Mucosa of descending colon (tissue), 3 donors: ENCODE data around the gene PCK2. TPM values are rescaled to one million over a fixed set of nuclear protein-coding genes. Genes with fewer than 3 reads are reported as not detected.
A peak's percentile ranks its signal among the peaks of the same experiment; 100 is the strongest.

Experiments
- ATAC-seq: fragments of 200-7000 bp; cut with Tn5 transposase; one replicate; pipeline ENCODE4 v1.9.1; 2020; ENCODE audit warnings: mild to moderate bottlenecking, moderate library complexity
- DNase-seq, 3 donors: peaks; one replicate each; pipeline ENCODE4 v3.0.0-alpha.2; 2020
- H3K36me3 ChIP-seq: fragments of 200-600 bp; one replicate; pipeline ENCODE4 v1.8.0; 2021; ENCODE audit warnings: low read depth, mild to moderate bottlenecking
- H3K4me1 ChIP-seq: fragments of 200-600 bp; one replicate; pipeline ENCODE4 v1.8.0; 2021; ENCODE audit warnings: low read depth, mild to moderate bottlenecking
- H3K4me3 ChIP-seq: fragments of 200-600 bp; one replicate; pipeline ENCODE4 v1.8.0; 2021; ENCODE audit warnings: mild to moderate bottlenecking
- H3K9me3 ChIP-seq: fragments of 200-600 bp; one replicate; pipeline ENCODE4 v1.8.0; 2021; ENCODE audit warnings: mild to moderate bottlenecking
- intact Hi-C, 2 donors: fragments of 100-400 bp; cut with DNase I in 1 of 2; cut with micrococcal nuclease in 1 of 2; formaldehyde crosslinking; loops; one replicate each; pipeline versions ENCODE4 v1.11.0 to v1.11.1; 2022; cut with DNase I, micrococcal nuclease
- total RNA-seq, 3 donors: library from RNA; stranded (reverse); fragmentation: NEBNext Ultra II Directional in 2 of 3; extraction: Animal tissue kit (Norgen Biotek cat#: 25700) in 2 of 3; gene quantifications; one replicate each; pipeline versions ENCODE4 v1.2.1 to v1.2.4, GENCODE V29; 2021 to 2023
- TF ChIP-seq, protein P1 (sequence below): fragments of 200-600 bp; IDR thresholded peaks from one replicate; pipeline ENCODE4 v1.8.0; 2022; ENCODE audit warnings: antibody characterized with exemption, mild to moderate bottlenecking
- donor health status: DM: no; HTN: no; CAD: no; lungs with moderate emphysema.
- donor health status: DM: no; HTN: no; CAD: no.
- donor health status: DM: no; HTN: yes; CAD: no.

PCK2 gene
- total RNA-seq, 3 donors from 2014 or later = 64.7 to 150 (median 150) TPM

GRCh38 chr14:24130717-24131548 is 36.8 kb downstream of the PCK2 start:
- H3K4me3 ChIP-seq = no peak overlapping the region
- no peak for ATAC-seq
- TF ChIP-seq, protein P1, sequence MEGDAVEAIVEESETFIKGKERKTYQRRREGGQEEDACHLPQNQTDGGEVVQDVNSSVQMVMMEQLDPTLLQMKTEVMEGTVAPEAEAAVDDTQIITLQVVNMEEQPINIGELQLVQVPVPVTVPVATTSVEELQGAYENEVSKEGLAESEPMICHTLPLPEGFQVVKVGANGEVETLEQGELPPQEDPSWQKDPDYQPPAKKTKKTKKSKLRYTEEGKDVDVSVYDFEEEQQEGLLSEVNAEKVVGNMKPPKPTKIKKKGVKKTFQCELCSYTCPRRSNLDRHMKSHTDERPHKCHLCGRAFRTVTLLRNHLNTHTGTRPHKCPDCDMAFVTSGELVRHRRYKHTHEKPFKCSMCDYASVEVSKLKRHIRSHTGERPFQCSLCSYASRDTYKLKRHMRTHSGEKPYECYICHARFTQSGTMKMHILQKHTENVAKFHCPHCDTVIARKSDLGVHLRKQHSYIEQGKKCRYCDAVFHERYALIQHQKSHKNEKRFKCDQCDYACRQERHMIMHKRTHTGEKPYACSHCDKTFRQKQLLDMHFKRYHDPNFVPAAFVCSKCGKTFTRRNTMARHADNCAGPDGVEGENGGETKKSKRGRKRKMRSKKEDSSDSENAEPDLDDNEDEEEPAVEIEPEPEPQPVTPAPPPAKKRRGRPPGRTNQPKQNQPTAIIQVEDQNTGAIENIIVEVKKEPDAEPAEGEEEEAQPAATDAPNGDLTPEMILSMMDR = no peak
- H3K9me3 ChIP-seq = no peaks in the 10 kb centered on the region
- no peaks in the 10 kb centered on the region for H3K4me1 ChIP-seq
- no peak for DNase-seq
- intact Hi-C loops = no loop called here
- H3K36me3 ChIP-seq = no peaks in the 10 kb centered on the region

- Histone ChIP-seq H3K9me3 (no peaks in the 10 kb centered on the region), H3K4me1 (peaks cover under 1% of the 10 kb centered on the region), H3K4me3 (no peak overlapping the region), H3K36me3 (no peaks in the 10 kb centered on the region)
- DNase-seq = no peak
- TF ChIP-seq, protein P1 = no peak
- intact Hi-C loops = no loop called here
- no peak for ATAC-seq
Observed at GRCh38 chr14:24131549-24131966, 37.4 kb downstream of the PCK2 start.

- no peaks in the 10 kb centered on the region for H3K36me3 ChIP-seq
- TF ChIP-seq, protein P1 = no peak
- DNase-seq (peak in 1 of 3 donors; percentile 65), ATAC-seq (no peak)
- no peaks in the 10 kb centered on the region for H3K9me3 ChIP-seq
- peaks cover 6% of the 10 kb centered on the region for H3K4me1 ChIP-seq
- no peak overlapping the region for H3K4me3 ChIP-seq
- intact Hi-C loops = no loop called here
Observed at GRCh38 chr14:24132061-24132685, 38.1 kb downstream of the PCK2 start.

- no peak for DNase-seq
- intact Hi-C loops = no loop called here
Observed at GRCh38 chr14:24132976-24133375, 38.9 kb downstream of the PCK2 start.

GRCh38 chr14:24133735-24134134 is 39.6 kb downstream of the PCK2 start:
- ATAC-seq = no peak
- TF ChIP-seq, protein P1 = no peak
- Histone ChIP-seq H3K4me3 (no peak overlapping the region), H3K36me3 (no peaks in the 10 kb centered on the region), H3K4me1 (peaks cover 17% of the 10 kb centered on the region), H3K9me3 (no peaks in the 10 kb centered on the region)
- DNase-seq = no peak
- intact Hi-C loops = no loop called here

More at GRCh38 chr14:24132976-24133375, 38.9 kb downstream of the PCK2 start:
- ATAC-seq = no peak
- Histone ChIP-seq H3K4me1 (peaks cover 14% of the 10 kb centered on the region), H3K4me3 (no peak overlapping the region), H3K36me3 (no peaks in the 10 kb centered on the region), H3K9me3 (no peaks in the 10 kb centered on the region)
- TF ChIP-seq, protein P1 = no peak
